Measurements from ENCODE around the gene ANAPC5. TPM values are rescaled to one million over a fixed set of nuclear protein-coding genes. Genes with fewer than 3 reads are reported as not detected.

ANAPC5 gene
- total RNA-seq, 1 experiment from 2014 or later: 124 TPM

DNA sequence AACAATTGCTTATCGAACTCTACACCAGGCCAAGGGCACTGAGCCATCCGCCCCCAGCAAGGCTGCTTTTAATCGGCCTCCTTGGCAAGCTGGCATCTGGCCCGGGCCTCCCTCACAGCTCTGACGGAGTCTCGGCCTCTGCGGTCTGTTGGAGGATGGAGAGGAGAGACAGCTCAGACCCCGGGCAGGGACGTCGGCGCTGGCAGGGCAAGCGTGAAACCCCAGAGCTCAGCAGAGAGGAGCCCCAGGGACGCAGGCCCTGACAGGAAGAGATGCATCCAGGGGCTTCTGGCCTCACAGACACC lies 73.2 kb downstream of the ANAPC5 start:
- in situ Hi-C loops (cut with HindIII; ENCODE audit: low pct_unique_long_range_greater_than_20kb, low sequenced_read_pairs): no loop called here
- no peak for DNase-seq (ENCODE audit: low read depth)

DNA sequence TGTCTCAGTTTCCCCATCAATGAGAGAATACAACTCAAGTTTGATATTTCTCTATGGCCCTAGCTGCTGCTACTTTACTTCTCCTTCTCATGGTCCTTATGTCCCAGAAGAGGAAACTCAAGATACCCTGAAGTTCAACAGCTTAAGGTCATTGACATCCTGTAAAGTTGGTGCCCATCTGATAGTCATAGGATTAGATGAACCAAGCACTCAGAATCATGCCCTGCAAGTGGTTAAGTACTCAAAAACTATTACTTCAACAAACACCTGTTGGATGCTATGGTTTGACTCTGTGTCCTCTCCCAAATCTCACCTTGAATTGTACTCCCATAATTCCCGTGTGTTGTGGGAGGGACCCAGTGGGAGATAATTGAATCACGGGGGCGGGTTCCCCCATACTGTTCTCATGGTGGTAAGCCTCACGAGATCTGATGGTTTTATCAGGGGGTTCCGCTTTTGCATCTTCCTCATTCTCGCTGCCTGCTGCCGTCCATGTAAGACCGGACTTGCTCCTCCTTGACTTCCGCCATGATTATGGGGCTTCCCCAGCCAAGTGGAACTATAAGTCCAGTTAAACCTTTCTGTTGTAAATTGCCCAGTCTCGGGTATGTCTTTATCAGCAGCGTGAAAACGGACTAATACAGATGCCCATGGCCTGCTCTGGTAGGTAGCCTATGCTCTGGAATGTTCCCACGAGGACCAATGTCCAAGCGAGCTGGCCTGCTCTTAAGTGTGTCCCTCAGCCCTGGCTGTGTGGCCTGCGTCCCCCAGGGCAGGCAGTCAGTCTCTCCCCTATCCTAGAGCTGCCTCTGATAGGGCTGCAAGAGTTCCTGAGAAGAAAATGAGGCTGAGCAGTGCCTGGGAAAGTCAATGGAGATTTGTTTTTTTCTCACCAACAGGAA lies 73.8 kb downstream of the ANAPC5 start:
- in situ Hi-C loops (cut with HindIII; ENCODE audit: low pct_unique_long_range_greater_than_20kb, low sequenced_read_pairs): no loop called here
- DNase-seq (ENCODE audit: low read depth): no peak

DNA sequence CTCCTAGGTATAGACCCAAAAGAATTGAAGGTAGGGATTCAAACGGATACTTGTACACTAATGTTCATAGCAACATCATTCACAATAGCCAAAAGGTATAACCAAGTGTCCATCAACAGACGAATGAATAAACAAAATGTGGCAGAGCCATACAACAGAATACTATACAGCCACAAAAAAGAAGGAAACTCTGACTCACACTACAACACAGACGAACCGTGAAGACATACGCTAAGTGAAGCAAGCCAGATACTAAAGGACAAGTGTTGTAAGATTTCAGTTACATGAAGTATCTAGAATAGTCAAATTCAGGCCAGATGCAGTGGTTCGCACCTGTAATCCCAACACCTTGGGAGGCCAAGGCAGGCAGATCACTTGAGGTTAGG lies 74.8 kb downstream of the ANAPC5 start:
- in situ Hi-C loops (cut with HindIII; ENCODE audit: low pct_unique_long_range_greater_than_20kb, low sequenced_read_pairs): no loop called here
- no peak for DNase-seq (ENCODE audit: low read depth)

DNA sequence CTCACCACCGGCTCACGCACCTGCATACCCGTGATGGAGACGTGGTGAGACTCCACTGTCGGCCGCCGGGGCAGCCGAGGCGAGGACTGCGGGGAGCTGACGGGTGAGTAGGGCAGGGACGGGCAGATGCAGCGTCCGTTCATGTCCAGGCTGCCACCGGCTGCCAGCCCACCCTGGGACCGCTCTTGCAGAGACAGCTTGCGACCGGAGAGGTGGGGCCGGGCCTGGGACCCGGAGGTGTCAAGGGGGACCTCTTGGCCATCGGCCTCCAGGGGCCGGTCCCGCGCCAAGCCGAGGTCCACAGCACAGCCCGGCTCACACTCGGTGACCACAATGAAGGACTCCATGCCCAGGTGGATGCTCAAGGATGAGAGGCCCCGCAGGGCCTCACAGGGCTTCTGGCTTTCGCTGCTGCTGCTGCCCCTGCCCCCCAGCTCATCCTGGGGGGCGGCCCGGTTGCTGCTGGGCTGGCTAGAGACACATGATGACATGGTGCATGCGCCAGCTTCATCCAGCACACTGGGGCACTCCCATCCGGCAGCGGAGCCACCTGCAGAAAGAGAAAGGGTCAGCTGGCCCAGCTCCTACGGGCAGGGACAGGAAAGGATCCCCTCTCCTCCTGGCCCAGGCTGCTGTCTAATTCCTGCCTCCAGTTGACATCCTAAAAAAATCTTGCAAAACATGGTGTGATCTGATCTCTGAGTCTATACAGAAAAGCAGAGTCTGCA lies 78.0 kb downstream of the ANAPC5 start:
- in situ Hi-C loops (cut with HindIII; ENCODE audit: low pct_unique_long_range_greater_than_20kb, low sequenced_read_pairs): no loop called here
- no peak for DNase-seq (ENCODE audit: low read depth)

DNA sequence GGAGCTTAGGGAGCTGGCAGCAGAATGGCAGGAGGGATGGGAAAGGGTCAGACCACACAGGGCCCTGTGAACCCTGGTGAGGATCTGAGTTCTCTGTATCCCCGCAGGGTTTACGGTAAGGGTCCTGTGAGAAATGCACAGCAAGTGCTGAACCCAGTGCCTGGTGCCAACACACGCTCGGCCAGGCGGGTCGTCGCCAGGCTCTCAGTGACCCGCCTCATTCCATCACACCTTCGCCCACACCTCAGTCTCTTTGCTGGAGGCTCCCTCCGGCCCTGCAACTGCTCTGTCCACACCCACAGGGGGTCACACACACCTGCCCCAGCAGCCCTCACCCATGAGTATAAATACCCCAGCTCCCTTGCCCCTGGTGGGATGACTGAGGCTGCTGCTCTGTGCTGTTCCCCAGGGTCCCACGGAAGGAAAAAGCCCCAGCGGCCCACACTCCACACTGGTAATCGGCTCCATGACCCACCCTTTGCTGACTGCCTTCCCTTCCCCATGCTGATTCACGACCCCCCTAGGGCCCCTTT lies 78.8 kb downstream of the ANAPC5 start:
- in situ Hi-C loops (cut with HindIII; ENCODE audit: low pct_unique_long_range_greater_than_20kb, low sequenced_read_pairs): no loop called here
- no peak for DNase-seq (ENCODE audit: low read depth)

- DNase-seq (ENCODE audit: low read depth): no peak
- in situ Hi-C loops (cut with HindIII; ENCODE audit: low pct_unique_long_range_greater_than_20kb, low sequenced_read_pairs): no loop called here
Measured at GRCh38 chr12:121267822-121268221, 84.4 kb downstream of the ANAPC5 start.

DNA sequence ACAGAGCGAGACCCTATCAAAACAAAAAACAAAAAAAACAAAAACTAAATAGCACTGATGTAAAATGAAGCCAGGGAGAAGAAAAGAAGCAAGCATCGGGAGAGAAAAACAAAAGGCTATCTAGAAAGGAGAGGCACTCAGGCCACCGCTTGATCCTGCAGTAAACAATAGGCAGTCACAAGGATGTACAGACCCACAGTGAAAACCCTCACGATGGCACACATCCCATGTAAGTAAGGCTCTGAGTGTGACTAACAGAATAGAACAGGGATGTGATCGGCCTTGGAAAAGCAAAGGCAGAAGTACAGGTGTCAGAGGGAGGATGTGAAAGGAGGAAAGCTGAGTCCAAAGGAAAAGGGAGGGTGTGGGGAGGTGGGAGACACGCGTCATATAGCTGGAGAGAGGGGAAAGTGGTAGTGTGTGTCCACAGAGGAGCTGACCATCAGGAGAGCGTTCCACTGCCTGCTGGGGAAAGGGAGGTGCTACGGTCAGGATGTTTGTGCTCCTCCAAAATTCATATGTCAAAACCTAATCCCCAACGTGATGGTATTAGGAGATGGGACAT lies 87.2 kb downstream of the ANAPC5 start:
- no peak for DNase-seq (ENCODE audit: low read depth)
- in situ Hi-C loops (cut with HindIII; ENCODE audit: low pct_unique_long_range_greater_than_20kb, low sequenced_read_pairs): no loop called here

DNA sequence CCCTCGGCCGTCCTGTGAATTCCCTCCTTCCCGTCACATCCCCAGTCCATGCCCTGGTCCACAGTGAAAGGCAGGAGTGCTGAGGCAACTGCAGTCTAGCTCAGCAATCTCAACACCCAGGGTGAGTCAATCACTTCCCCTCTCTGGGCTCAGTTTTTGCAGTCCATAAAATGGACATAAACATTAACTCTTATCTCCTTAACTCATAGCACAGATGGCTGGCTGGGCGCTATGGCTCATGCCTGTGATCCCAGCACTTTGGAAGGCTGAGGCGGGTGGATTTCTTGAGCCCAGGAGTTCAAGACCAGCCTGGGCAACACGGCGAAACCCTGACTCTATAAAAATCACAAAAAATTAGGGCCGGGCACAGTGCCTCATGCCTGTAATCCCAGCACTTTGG lies 88.1 kb downstream of the ANAPC5 start:
- no peak for DNase-seq (ENCODE audit: low read depth)
- in situ Hi-C loops (cut with HindIII; ENCODE audit: low pct_unique_long_range_greater_than_20kb, low sequenced_read_pairs): no loop called here

GRCh38 chr12:121263206-121263935 lies 88.8 kb downstream of the ANAPC5 start:
- in situ Hi-C loops (cut with HindIII; ENCODE audit: low pct_unique_long_range_greater_than_20kb, low sequenced_read_pairs): no loop called here
- no peak for DNase-seq (ENCODE audit: low read depth)

DNA sequence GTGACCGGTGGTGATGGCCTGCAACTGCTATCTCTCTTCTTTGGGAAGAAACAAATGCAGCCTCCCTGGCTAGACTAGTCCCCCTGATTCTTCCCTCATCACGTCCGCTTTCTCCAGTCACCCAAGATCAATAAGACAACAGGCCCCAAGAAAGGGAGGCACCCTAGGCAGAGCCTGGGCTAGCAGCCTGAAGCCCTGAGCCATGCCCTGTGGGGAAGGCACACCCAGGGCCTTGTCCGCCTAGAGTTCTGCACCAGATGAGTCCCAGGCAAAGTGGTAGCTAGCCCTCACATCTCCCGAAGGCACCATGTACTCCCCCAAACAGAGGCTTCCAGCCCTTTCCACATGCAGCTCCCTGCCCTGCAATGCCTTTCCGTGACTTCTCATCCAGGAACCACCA lies 90.8 kb downstream of the ANAPC5 start:
- in situ Hi-C loops (cut with HindIII; ENCODE audit: low pct_unique_long_range_greater_than_20kb, low sequenced_read_pairs): no loop called here
- DNase-seq (ENCODE audit: low read depth): no peak

GRCh38 chr12:121260091-121260490 lies 92.1 kb downstream of the ANAPC5 start:
- in situ Hi-C loops (cut with HindIII; ENCODE audit: low pct_unique_long_range_greater_than_20kb, low sequenced_read_pairs): no loop called here
- no peak for DNase-seq (ENCODE audit: low read depth)

GRCh38 chr12:121259074-121259473 lies 93.1 kb downstream of the ANAPC5 start:
- DNase-seq (ENCODE audit: low read depth): no peak
- in situ Hi-C loops (cut with HindIII; ENCODE audit: low pct_unique_long_range_greater_than_20kb, low sequenced_read_pairs): no loop called here

Other genes starting within 250 kb of the ANAPC5 start
- gene P2RX7, start 219.5 kb downstream of the ANAPC5 start, total RNA-seq (2014; rRNA removed; shearing (Covaris generic); ENCODE audit: low replicate concordance): 0.93 and 1.2 TPM in 2 replicates
- 137 and 166 TPM in 2 replicates for gene P2RX4, start 142.3 kb downstream of the ANAPC5 start, total RNA-seq (2014; rRNA removed; shearing (Covaris generic); ENCODE audit: low replicate concordance)
- gene CAMKK2, start 55.7 kb downstream of the ANAPC5 start, total RNA-seq (2014; rRNA removed; shearing (Covaris generic); ENCODE audit: low replicate concordance): 28.5 and 39.4 TPM in 2 replicates
- 37.0 and 47.9 TPM in 2 replicates for gene RNF34, start 47.7 kb upstream of the ANAPC5 start, total RNA-seq (2014; rRNA removed; shearing (Covaris generic); ENCODE audit: low replicate concordance)
- gene KDM2B, start 228.6 kb upstream of the ANAPC5 start, total RNA-seq (2014; rRNA removed; shearing (Covaris generic); ENCODE audit: low replicate concordance): 25.8 and 76.6 TPM in 2 replicates